HepG2 (cell line): ENCODE measurements around the gene DTNA. TPM values are rescaled to one million over a fixed set of nuclear protein-coding genes. Genes with fewer than 3 reads are reported as not detected.
A peak's percentile ranks its signal among the peaks of the same experiment; 100 is the strongest.

ENCODE experiments used
- ATAC-seq: fragments of 200-7000 bp; cut with Tn5 transposase; 3 replicates; pipeline ENCODE4 v1.9.1; 2020; ENCODE audit warnings: mild to moderate bottlenecking, moderate library complexity
- BruUV-seq: library from RNA; stranded (reverse); fragments of 400-500 nt; replicated peaks from 2 replicates; lab custom pipeline; 2021; lab: Mats Ljungman, UMichigan
- CTCF ChIA-PET: fragments of 300-600 bp; formaldehyde crosslinking; extraction: SDS; loops from one replicate; lab custom pipeline; 2021; ENCODE audit warnings: low total read pairs, inconsistent platforms, low intra/inter-chr PET ratio; lab: Yijun Ruan, JAX
- POLR2A ChIA-PET: fragments of 350-600 bp; sonication (Branson Sonifier 250); formaldehyde crosslinking; loops from one replicate; lab custom pipeline; 2020; ENCODE audit warnings: antibody characterized with exemption, inconsistent platforms; lab: Yijun Ruan, JAX
- DNase-seq: peaks from one replicate; pipeline ENCODE4 v3.0.0-alpha.2; 2015; ENCODE audit warnings: low spot score
- FAIRE-seq: peaks from 3 replicates; lab custom pipeline; 2011; peaks lifted over from hg19 to GRCh38; lab: Jason Lieb, UNC
- H2AFZ ChIP-seq: one replicate; pipeline ENCODE4 v1.6.1; 2011; ENCODE audit warnings: low read length, inconsistent platforms
- H3K27ac ChIP-seq: fragments of 300-600 bp; 3 replicates; pipeline ENCODE4 v1.8.0; 2011; ENCODE audit warnings: mixed run types, mild to moderate bottlenecking, mixed read lengths, low read length, inconsistent platforms; ENCODE audit not compliant: insufficient read depth; ENCODE audit errors: extremely low read length
- H3K27me3 ChIP-seq, 2 experiments: fragments of 200-600 bp in 1 of 2; 2 replicates in 1 of 2; 3 replicates in 1 of 2; pipeline versions ENCODE4 v1.6.0 to v1.8.0; 2011; ENCODE audit warnings: low read length in 2 of 2, mild to moderate bottlenecking in 2 of 2, moderate library complexity in 2 of 2, inconsistent platforms in 1 of 2; ENCODE audit not compliant: insufficient read depth in 2 of 2, control insufficient read depth in 1 of 2
- H3K36me3 ChIP-seq, 2 experiments: fragments of 200-600 bp in 1 of 2; replicated peaks in 1 of 2; 2 replicates in 1 of 2; 3 replicates in 1 of 2; pipeline versions ENCODE4 v1.5.1 to v1.8.0; 2011; ENCODE audit warnings: low read length in 2 of 2, inconsistent platforms in 1 of 2; ENCODE audit not compliant: insufficient read depth in 2 of 2, control insufficient read depth in 1 of 2
- H3K4me1 ChIP-seq: 2 replicates; pipeline ENCODE4 v1.5.1; 2012; ENCODE audit warnings: low read length, inconsistent platforms; ENCODE audit not compliant: insufficient read depth
- H3K4me2 ChIP-seq: 2 replicates; pipeline ENCODE4 v1.6.0; 2011; ENCODE audit warnings: low read depth, low read length, inconsistent platforms
- H3K4me3 ChIP-seq, 3 experiments: fragments of 200-600 bp in 1 of 3; sonication (generic), shearing (Covaris generic) in 1 of 3; replicated peaks in 1 of 3; 2 replicates each; pipeline ENCODE4 v1.5.1; 2011 to 2016; ENCODE audit warnings: low read length in 3 of 3, inconsistent platforms in 2 of 3, low read depth in 2 of 3, mild to moderate bottlenecking in 2 of 3, control low read depth in 1 of 3, mixed read lengths in 1 of 3; ENCODE audit not compliant: insufficient read depth in 1 of 3
- H3K79me2 ChIP-seq: one replicate; pipeline ENCODE4 v1.6.1; 2011; ENCODE audit warnings: low read length, inconsistent platforms; ENCODE audit not compliant: insufficient read depth
- H3K9ac ChIP-seq: 2 replicates; pipeline ENCODE4 v1.6.0; 2011; ENCODE audit warnings: mild to moderate bottlenecking, low read depth, low read length, inconsistent platforms; ENCODE audit not compliant: insufficient read depth
- H3K9me3 ChIP-seq: 2 replicates; pipeline ENCODE4 v1.5.1; 2012; ENCODE audit warnings: mild to moderate bottlenecking, low read length
- H4K20me1 ChIP-seq: 2 replicates; pipeline ENCODE4 v1.6.0; 2011; ENCODE audit warnings: inconsistent platforms, mild to moderate bottlenecking, low read length, moderate library complexity; ENCODE audit not compliant: insufficient read depth
- JDP2 ChIP-seq: sonication (generic); formaldehyde crosslinking; IDR thresholded peaks from 2 replicates; pipeline ENCODE4 v1.8.1; 2022; ENCODE audit warnings: missing genetic modification reagents, borderline replicate concordance
- SRSF4 ChIP-seq: fragments of 200-400 bp; formaldehyde crosslinking; IDR thresholded peaks from one replicate; pipeline ENCODE4 v1.6.1; 2018; ENCODE audit warnings: mild to moderate bottlenecking, low read depth, low read length, moderate library complexity; ENCODE audit not compliant: poor library complexity, severe bottlenecking
- TFDP2 ChIP-seq: sonication (generic); formaldehyde crosslinking; IDR thresholded peaks from 2 replicates; pipeline ENCODE4 v1.4.0; 2020; ENCODE audit warnings: missing genetic modification reagents
- ZNF205 ChIP-seq: IDR thresholded peaks from 2 replicates; pipeline ENCODE4 v1.6.1; 2018; ENCODE audit warnings: missing biosample characterization, missing genetic modification reagents
- ZNF703 ChIP-seq: sonication (generic); formaldehyde crosslinking; IDR thresholded peaks from 2 replicates; pipeline ENCODE4 v1.5.1; 2020; ENCODE audit warnings: missing genetic modification reagents, mild to moderate bottlenecking, moderate library complexity, borderline replicate concordance
- WGBS: methylation state at CpG from one replicate; pipeline ENCODE4 v1.1.6; 2017; ENCODE audit warnings: low lambda C conversion rate; 5-methylcytosine and 5-hydroxymethylcytosine counted together
- in situ Hi-C: cut with HindIII; loops from 2 replicates; pipeline ENCODE4 v1.10.0; 2017; ENCODE audit warnings: low pct_unique_long_range_greater_than_20kb; ENCODE audit not compliant: extremely low pct_ligation_motif_present
- intact Hi-C: fragments of 100-400 bp; cut with micrococcal nuclease; formaldehyde crosslinking; loops from one replicate; pipeline ENCODE4 v1.10.0; 2022; ENCODE audit not compliant: unreplicated experiment
- polyA plus RNA-seq, 8 experiments: library from polyadenylated mRNA; depleted of rRNA in 3 of 8; stranded (reverse) in 7 of 8; unstranded in 1 of 8; fragments of >200 nt; fragmentation: Illumina TruSeq in 4 of 8; extraction: Trizol in 4 of 8; gene quantifications; 2 replicates each; pipeline versions ENCODE4 v1.2.1 to v1.2.3, GENCODE V29; 2011 to 2016; ENCODE audit warnings: low read depth in 4 of 8, missing spikeins in 1 of 8, mixed read lengths in 1 of 8; ENCODE audit not compliant: insufficient read depth in 1 of 8
- total RNA-seq, 5 experiments: library from RNA; depleted of rRNA; stranded (reverse); fragments of >200 nt; fragmentation: Illumina TruSeq; extraction: Trizol; gene quantifications; 2 replicates each; pipeline ENCODE4 v1.2.3, GENCODE V29; 2016; ENCODE audit warnings: low read depth in 1 of 5
- TF ChIP-seq, protein P1 (sequence below): IDR thresholded peaks from 2 replicates; pipeline ENCODE4 v1.6.1; 2016; ENCODE audit warnings: missing biosample characterization, missing genetic modification reagents, low read depth
- TF ChIP-seq, protein P2 (sequence below): sonication (generic); formaldehyde crosslinking; IDR thresholded peaks from 2 replicates; pipeline ENCODE4 v1.4.0; 2020; ENCODE audit warnings: missing genetic modification reagents

The DTNA gene
- total and polyA plus RNA-seq, 2 of the 13 experiments (the other 11 are each of a cell fraction or from before 2014, with no cell fraction given), result 8.5 to 29.0 TPM

DNA sequence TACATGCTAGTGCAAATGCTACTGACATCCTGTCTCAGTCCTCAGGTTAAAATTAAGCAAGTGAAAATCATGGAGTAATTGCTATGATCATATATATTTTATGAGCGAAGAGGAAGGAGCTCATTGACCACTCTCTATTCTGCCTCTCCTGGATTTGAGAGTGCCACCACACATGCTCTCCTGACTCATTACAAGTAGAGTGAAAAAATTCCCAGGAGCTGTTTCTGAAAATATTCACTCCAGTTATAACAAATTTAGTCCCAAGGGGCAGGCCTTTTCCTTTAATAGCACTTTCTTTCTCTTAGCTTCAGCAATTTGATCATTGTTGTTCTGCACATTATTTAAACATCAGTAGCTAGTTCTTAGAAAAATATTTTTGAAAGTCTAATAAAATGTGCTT, 176.1 kb downstream of the DTNA start:
- Histone ChIP-seq H2AFZ (no peak overlapping the region), H3K36me3 (peaks cover 2 to 3% of the 10 kb centered on the region in 2 experiments; a peak in 2 of 5 replicates), H3K9me3 (no peaks in the 10 kb centered on the region), H3K79me2 (no peaks in the 10 kb centered on the region), H3K4me3 (no peak overlapping the region), H4K20me1 (no peaks in the 10 kb centered on the region), H3K4me2 (no peak overlapping the region), H3K4me1 (peaks cover 29% of the 10 kb centered on the region), H3K27ac (no peak overlapping the region), H3K27me3 (no peaks in the 10 kb centered on the region), H3K9ac (no peak overlapping the region)
- no TSS peak for BruUV-seq
- DNase-seq, result no peak
- CTCF ChIA-PET, result no interaction called here
- POLR2A ChIA-PET, result interaction anchor here (1.0 kb wide), 1 partner anchor 43 kb away, joined by 4 read pairs; no protein-coding TSS in a partner anchor
- intact Hi-C loops, result no loop called here
- TF ChIP-seq SRSF4, result no peak
- no peak for TF ChIP-seq TFDP2 (CRISPR knock-in tag)
- FAIRE-seq, result no peak
- no peak for ATAC-seq
- in situ Hi-C loops, result no loop called here
- WGBS, result 100% methylated on average over 1 of the region's 1 CpG

GRCh38 chr18:34887881-34888580, 177.9 kb downstream of the DTNA start:
- peak; percentile 12 for FAIRE-seq
- no peaks in the 10 kb centered on the region for H3K27me3 ChIP-seq
- no peaks in the 10 kb centered on the region for H4K20me1 ChIP-seq
- H3K9ac ChIP-seq, result no peak overlapping the region
- intact Hi-C loops (no loop called here), in situ Hi-C loops (no loop called here)
- no peak overlapping the region for H3K27ac ChIP-seq
- no peak overlapping the region for H2AFZ ChIP-seq
- H3K79me2 ChIP-seq, result no peaks in the 10 kb centered on the region
- 0 out of 2 replicates have a peak overlapping the region, but pooled peaks have one; percentile 16 for H3K4me2 ChIP-seq
- no peaks in the 10 kb centered on the region for H3K9me3 ChIP-seq
- WGBS, result 42% methylated on average over 4 of the region's 4 CpGs
- no peak overlapping the region for H3K4me3 ChIP-seq
- H3K36me3 ChIP-seq, result peaks cover 4 to 8% of the 10 kb centered on the region in 2 experiments; a peak in 3 of 5 replicates
- peak; percentile 61 for ATAC-seq
- peaks cover 24% of the 10 kb centered on the region for H3K4me1 ChIP-seq
- ChIA-PET POLR2A (no interaction called here), CTCF (no interaction called here)
- peak; percentile 17 for DNase-seq
- BruUV-seq, result no TSS peak
- TF ChIP-seq JDP2 (CRISPR knock-in tag) (no peak), ZNF205 (no peak), ZNF703 (CRISPR knock-in tag) (no peak)
- TF ChIP-seq, protein P1, sequence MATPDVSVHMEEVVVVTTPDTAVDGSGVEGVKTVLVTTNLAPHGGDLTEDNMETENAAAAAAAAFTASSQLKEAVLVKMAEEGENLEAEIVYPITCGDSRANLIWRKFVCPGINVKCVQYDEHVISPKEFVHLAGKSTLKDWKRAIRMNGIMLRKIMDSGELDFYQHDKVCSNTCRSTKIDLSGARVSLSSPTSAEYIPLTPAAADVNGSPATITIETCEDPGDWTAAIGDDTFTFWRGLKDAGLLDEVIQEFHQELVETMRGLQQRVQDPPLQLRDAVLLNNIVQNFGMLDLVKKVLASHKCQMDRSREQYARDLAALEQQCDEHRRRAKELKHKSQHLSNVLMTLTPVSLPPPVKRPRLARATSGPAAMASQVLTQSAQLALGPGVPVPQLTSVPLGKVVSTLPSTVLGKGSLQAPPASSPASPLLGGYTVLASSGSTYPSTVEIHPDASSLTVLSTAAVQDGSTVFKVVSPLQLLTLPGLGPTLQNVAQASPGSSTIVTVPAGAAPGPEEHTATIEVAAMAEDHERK (CRISPR knock-in tag), result no peak
- TF ChIP-seq, protein P2, sequence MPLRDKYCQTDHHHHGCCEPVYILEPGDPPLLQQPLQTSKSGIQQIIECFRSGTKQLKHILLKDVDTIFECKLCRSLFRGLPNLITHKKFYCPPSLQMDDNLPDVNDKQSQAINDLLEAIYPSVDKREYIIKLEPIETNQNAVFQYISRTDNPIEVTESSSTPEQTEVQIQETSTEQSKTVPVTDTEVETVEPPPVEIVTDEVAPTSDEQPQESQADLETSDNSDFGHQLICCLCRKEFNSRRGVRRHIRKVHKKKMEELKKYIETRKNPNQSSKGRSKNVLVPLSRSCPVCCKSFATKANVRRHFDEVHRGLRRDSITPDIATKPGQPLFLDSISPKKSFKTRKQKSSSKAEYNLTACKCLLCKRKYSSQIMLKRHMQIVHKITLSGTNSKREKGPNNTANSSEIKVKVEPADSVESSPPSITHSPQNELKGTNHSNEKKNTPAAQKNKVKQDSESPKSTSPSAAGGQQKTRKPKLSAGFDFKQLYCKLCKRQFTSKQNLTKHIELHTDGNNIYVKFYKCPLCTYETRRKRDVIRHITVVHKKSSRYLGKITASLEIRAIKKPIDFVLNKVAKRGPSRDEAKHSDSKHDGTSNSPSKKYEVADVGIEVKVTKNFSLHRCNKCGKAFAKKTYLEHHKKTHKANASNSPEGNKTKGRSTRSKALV, result no peak
